Nephron progenitor cell (in vitro differentiated cells): Measurements from ENCODE around the gene CBX8.

Source experiments
- DNase-seq: peaks from one replicate; pipeline ENCODE4 v3.0.0; 2021
- H3K27ac Mint-ChIP-seq: 2 replicates; pipeline ENCODE4 v1.8.0; 2021; ENCODE audit warnings: mild to moderate bottlenecking, moderate library complexity, mixed read lengths
- H3K27me3 Mint-ChIP-seq: 2 replicates; pipeline ENCODE4 v1.8.0; 2021; ENCODE audit warnings: mild to moderate bottlenecking, low read depth, mixed read lengths; ENCODE audit not compliant: poor library complexity
- H3K36me3 Mint-ChIP-seq: 2 replicates; pipeline ENCODE4 v1.8.0; 2021; ENCODE audit warnings: low read depth, mixed read lengths
- H3K4me1 Mint-ChIP-seq: 2 replicates; pipeline ENCODE4 v1.8.0; 2021; ENCODE audit warnings: mixed read lengths
- H3K4me3 Mint-ChIP-seq: 2 replicates; pipeline ENCODE4 v1.8.0; 2021; ENCODE audit warnings: mild to moderate bottlenecking, moderate library complexity, mixed read lengths
- H3K9me3 Mint-ChIP-seq: 2 replicates; pipeline ENCODE4 v1.8.0; 2021; ENCODE audit warnings: mild to moderate bottlenecking, moderate library complexity, mixed read lengths
- TF ChIP-seq, protein P1 (sequence below): fragments of 200-600 bp; sonication (generic); IDR thresholded peaks from 2 replicates; pipeline ENCODE4 v1.5.0; 2021; ENCODE audit warnings: antibody characterized with exemption

The CBX8 gene

DNA sequence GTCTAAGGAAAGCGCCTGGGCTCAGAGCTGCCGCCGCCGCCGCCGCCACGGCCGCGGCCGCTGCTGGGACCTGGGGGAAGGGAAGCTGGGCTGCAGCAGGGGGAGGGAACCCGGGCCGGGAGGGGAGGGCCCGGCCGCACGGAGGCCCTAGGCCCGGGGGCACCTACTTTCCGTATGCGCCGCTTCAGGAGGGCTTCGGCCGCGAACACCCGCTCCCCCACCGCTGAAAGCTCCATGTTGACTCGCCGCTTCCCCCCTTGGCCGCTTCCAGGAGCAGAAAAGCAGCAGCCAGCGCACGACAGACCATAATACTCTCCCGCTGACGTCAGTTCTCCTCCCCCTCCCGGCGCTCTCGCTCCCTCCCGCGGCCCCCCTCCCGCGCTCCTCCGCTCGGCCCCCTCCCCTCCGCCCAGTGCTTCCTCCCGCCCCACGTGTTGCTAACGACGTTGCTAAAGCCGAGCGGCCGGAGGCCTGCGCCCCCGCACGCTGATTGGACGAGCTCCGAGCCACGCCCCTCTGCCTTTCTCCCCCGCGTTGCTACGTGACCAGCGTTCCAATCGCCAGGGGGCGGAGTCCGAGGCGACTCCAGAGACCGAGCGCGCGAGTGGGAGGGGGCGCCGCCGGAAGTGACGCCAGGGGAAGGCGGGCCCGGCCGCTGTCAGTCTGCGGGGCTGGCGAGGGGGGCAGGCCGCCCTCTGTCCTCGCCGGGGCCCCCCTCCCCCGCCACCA is at the start of gene CBX8:
Gene CBX8, minus strand, starts transcription at position 315 of the 729 bp plus-strand sequence. Its CDS starts 79 bp downstream, at position 236.
- H3K27ac Mint-ChIP-seq = peak within 1 kb of the TSS; percentile 69
- H3K36me3 Mint-ChIP-seq = no peaks in the 10 kb centered on the region
- TF ChIP-seq, protein P1, sequence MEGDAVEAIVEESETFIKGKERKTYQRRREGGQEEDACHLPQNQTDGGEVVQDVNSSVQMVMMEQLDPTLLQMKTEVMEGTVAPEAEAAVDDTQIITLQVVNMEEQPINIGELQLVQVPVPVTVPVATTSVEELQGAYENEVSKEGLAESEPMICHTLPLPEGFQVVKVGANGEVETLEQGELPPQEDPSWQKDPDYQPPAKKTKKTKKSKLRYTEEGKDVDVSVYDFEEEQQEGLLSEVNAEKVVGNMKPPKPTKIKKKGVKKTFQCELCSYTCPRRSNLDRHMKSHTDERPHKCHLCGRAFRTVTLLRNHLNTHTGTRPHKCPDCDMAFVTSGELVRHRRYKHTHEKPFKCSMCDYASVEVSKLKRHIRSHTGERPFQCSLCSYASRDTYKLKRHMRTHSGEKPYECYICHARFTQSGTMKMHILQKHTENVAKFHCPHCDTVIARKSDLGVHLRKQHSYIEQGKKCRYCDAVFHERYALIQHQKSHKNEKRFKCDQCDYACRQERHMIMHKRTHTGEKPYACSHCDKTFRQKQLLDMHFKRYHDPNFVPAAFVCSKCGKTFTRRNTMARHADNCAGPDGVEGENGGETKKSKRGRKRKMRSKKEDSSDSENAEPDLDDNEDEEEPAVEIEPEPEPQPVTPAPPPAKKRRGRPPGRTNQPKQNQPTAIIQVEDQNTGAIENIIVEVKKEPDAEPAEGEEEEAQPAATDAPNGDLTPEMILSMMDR = no peak
- peaks cover 55% of the 10 kb centered on the region for H3K4me1 Mint-ChIP-seq
- H3K9me3 Mint-ChIP-seq = peaks cover 5% of the 10 kb centered on the region
- peak within 1 kb of the TSS; percentile 88 for H3K4me3 Mint-ChIP-seq
- H3K27me3 Mint-ChIP-seq = peaks cover 88% of the 10 kb centered on the region
- DNase-seq = peak; percentile 100

DNA sequence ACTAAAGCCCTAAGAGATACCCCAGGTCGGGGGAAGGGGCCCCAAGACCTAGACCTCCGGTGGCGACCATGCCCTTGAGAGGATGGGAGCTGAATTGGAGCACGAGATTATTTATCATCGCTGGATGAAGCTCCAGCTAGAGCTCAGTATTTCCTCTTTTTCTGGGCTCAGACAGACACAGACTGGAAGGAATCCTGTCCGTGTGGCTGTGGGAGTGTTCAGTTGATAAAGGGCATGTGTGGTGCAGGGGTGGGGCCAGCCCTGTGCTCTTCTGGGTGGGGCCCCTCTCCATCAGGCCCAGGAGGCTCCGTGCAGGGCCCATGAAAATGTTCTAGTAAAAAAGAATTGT is 48.7 kb upstream of the CBX8 start:
- Mint-ChIP-seq H3K4me3 (peak overlapping the region; percentile 74), H3K36me3 (no peaks in the 10 kb centered on the region), H3K27ac (no peak overlapping the region), H3K27me3 (peaks cover 82% of the 10 kb centered on the region), H3K9me3 (no peaks in the 10 kb centered on the region), H3K4me1 (peaks cover 39% of the 10 kb centered on the region)
- no peak for DNase-seq
- TF ChIP-seq, protein P1 = no peak

DNA sequence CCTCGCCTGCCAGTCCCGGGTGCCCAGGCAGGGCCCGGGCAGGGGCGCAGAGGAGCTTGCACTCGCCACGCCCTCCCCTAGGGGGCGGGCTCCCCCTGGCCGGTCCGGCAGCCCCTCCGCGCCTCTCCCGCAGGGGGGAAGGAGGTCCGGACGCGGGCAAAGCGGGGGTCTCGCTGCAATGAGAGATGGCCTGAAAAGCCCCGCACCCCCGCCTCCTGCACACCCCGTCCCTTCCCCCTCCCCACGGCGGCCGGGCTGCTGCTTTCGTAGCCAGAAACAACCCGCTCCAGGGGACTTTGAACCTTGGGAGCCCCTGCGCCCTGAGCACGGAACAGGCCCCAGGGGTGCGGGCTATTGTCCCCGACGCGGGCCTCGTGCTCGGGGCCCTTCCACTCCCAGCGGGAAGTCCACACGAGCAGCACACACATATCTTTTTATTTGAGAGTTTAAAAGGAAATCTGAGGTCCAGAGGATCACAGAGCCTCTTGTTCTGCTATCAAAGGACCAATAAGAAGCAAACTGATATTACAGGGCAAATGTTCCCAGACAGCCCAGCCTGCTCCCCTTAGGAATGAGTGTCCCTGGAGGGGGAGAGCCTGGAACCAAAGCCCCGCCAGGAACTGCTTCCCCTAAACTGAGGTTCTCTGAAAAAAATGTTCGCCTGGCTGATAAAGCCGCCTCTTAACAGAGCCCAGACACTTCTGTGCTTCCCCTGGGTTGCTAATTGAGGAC is 48.2 kb upstream of the CBX8 start:
- H3K4me3 Mint-ChIP-seq = peak overlapping the region; percentile 74
- DNase-seq = peak; percentile 71
- no peak overlapping the region for H3K27ac Mint-ChIP-seq
- no peaks in the 10 kb centered on the region for H3K36me3 Mint-ChIP-seq
- H3K9me3 Mint-ChIP-seq = no peaks in the 10 kb centered on the region
- TF ChIP-seq, protein P1 = peak; percentile 78
- H3K27me3 Mint-ChIP-seq = peaks cover 87% of the 10 kb centered on the region
- H3K4me1 Mint-ChIP-seq = peaks cover 34% of the 10 kb centered on the region

DNA sequence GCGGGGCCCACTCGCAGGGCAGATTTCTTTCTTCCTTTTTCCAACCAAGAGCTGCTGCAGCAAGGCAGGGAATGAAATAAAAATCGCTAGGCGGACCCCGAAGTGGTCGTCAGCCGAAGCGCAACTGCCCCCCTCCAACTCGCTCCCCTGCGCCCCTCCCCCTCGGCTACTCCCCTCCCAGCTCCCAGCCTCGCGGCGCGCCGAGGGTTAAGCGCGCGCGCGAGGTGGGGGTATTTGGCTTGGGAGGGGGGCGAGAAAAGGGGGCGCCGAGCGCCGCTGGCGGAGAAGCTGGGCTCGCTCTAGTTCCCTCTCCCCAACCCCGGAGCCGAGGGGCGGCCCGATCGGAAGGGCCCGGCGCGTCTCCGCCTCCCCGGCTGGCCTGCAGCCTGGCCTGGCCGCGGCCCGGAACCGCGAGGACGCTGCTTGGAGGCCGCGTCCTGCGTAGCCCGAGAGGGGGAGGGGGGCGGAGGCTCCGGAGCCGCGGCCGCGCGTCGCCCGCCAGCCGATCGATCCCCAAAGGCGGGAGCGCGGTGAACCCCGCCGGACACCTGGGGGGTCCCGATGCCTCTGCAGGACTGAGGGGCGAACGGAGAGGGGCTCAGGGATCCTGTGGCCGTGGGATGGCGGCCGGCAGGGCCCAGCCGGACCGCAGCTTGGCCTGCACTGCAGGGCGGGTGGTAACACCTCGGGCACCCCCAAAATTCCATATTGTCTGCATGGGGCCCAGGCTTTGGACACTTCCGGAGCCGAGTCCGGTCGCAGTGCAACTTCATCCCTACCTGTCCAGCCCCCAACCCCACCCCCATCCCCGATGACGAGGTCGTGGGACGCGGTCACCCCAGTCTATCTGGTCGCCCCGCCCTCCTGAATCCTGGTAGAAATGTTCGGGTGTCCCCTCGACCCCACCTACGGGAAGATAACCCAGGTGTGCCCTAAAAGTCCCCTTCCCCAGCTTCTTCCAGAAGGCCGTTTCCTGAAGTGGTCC is 47.2 kb upstream of the CBX8 start:
- Mint-ChIP-seq H3K27me3 (peaks cover 85% of the 10 kb centered on the region), H3K4me3 (peak overlapping the region; percentile 75), H3K36me3 (no peaks in the 10 kb centered on the region), H3K4me1 (peaks cover 25% of the 10 kb centered on the region), H3K9me3 (no peaks in the 10 kb centered on the region), H3K27ac (no peak overlapping the region)
- TF ChIP-seq, protein P1 = no peak
- DNase-seq = peak; percentile 72

DNA sequence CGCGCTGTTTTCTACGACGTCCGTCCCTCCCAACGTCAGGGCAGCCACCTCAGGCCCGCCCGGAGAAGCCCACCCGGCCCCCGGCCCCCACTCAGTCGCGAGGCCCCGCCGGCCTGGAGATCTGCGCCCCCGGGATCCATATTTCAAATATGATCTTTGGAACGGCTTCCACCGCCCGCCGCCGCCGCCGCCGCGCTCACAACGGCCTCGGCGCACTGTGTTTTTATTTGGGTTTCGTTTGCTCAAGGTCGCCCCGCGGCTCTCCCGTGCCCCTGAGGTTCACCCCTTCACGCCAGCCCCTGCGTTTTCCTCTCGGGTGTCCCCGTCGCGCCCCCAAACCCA is 46.6 kb upstream of the CBX8 start:
- Mint-ChIP-seq H3K9me3 (no peaks in the 10 kb centered on the region), H3K27ac (no peak overlapping the region), H3K4me3 (peak overlapping the region; percentile 75), H3K4me1 (peaks cover 19% of the 10 kb centered on the region), H3K27me3 (peaks cover 79% of the 10 kb centered on the region), H3K36me3 (no peaks in the 10 kb centered on the region)
- peak; percentile 29 for DNase-seq
- TF ChIP-seq, protein P1 = no peak
